GM19025 (cell line): ENCODE measurements around the gene SRPK2.
"Not testable (repeated sequence)": the region's sequence is repeated elsewhere in the genome, so short reads cannot be mapped to it uniquely, and the experiment has no call there.

Source experiments
- ATAC-seq: cut with Tn5 transposase; IDR thresholded peaks from one replicate; pipeline ENCODE4 v1.9.1; 2021; ENCODE audit warnings: mild to moderate bottlenecking, low read depth, moderate library complexity; ENCODE audit not compliant: unreplicated experiment

Gene SRPK2

GRCh38 chr7:105305633-105306032, 83.1 kb downstream of the SRPK2 start:
- no peak for ATAC-seq

- ATAC-seq = peak; percentile 80
Measured at GRCh38 chr7:105304040-105304895, 84.5 kb downstream of the SRPK2 start.

GRCh38 chr7:105300587-105300986, 88.1 kb downstream of the SRPK2 start:
- not testable (repeated sequence) for ATAC-seq

GRCh38 chr7:105298439-105298894, 90.3 kb downstream of the SRPK2 start:
- peak; percentile 95 for ATAC-seq

DNA sequence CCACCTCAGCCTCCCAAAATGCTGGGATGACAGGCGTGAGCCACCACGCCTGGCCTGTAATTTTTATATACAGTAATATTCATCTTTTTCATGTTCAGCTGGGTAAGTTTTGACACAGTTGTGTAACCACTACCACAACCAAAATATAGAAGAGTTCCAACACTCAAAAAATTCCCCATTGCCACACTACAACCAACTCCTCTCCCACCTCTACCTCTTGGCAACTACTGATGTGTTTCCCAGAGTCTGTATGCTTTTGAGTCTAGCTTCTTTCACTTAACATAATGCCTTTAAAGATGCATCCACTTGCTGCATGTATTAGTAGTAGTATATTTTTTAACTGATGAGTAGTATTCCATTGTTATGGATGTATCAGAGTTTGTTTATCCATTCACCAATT, 90.7 kb downstream of the SRPK2 start:
- peak; percentile 38 for ATAC-seq

GRCh38 chr7:105297309-105297708, 91.4 kb downstream of the SRPK2 start:
- ATAC-seq = no peak

DNA sequence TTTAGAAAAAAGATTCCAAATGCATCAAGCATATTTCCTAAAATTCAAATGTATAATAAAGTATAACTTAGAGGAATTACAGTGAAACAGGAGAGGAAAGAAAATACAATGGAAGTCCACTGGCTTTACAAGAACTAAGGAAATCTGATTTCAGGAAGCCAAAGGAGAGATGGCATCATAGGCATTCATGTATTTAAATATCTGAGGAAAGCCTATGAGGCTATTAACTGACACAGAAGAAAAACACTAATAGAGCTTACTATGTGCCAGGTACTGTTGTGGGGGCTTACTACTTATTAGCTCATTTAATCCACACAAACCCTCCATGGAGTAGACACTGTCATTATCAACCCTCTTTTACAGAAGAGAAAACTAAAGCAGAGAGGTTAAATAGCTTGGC, 92.2 kb downstream of the SRPK2 start:
- ATAC-seq = no peak

GRCh38 chr7:105295596-105296352, 92.9 kb downstream of the SRPK2 start:
- no peak for ATAC-seq

GRCh38 chr7:105294482-105294881, 94.2 kb downstream of the SRPK2 start:
- not testable (repeated sequence) for ATAC-seq

GRCh38 chr7:105289704-105290103, 99.0 kb downstream of the SRPK2 start:
- ATAC-seq = no peak

GRCh38 chr7:105286441-105286840, 102.3 kb downstream of the SRPK2 start:
- ATAC-seq = no peak

- ATAC-seq = no peak
Measured at GRCh38 chr7:105285118-105285874, 103.4 kb downstream of the SRPK2 start.

- no peak for ATAC-seq
Measured at GRCh38 chr7:105284014-105284413, 104.7 kb downstream of the SRPK2 start.

GRCh38 chr7:105281966-105282365, 106.8 kb downstream of the SRPK2 start:
- no peak for ATAC-seq

GRCh38 chr7:105279688-105280007, 109.1 kb downstream of the SRPK2 start:
- peak; percentile 90 for ATAC-seq

GRCh38 chr7:105278973-105279687, 109.6 kb downstream of the SRPK2 start:
- ATAC-seq = peak; percentile 52

DNA sequence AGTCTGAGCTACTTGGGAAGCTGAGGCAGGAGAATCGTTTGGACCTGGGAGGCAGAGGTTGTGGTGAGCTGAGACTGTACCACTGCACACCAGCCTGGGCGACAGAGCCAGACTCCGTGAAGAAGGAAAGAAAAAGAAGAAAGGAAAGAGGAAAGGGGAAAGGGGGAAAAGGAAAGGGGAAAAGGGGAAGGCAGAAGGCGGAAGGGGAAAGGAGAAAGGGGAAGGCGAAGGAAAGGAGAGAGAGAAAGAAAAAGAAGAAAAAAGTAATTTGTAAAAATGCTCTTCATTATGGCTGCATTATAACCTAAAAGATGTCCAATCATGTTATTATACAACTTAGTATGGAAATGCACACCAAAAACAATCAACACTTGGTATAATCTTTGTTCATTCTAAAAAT, 110.2 kb downstream of the SRPK2 start:
- no peak for ATAC-seq

DNA sequence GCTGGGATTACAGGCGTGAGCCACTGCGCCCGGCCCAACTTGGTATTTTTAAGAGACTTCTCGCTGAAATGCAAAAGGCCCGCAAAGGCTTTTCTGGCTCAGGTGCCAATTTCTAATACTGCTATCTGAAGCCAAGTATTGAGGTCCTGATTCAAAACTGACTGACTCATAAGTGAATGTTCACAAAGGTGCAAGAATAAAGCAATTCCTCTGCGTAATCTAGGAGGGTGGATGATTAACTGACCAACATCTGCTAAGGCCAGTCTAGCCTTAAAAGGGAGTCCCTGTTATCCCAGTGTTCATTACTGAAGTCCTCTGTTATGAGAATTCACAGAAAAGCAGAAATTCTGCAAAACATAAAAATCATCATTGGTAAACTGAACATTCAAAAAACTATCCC, 111.4 kb downstream of the SRPK2 start:
- no peak for ATAC-seq

DNA sequence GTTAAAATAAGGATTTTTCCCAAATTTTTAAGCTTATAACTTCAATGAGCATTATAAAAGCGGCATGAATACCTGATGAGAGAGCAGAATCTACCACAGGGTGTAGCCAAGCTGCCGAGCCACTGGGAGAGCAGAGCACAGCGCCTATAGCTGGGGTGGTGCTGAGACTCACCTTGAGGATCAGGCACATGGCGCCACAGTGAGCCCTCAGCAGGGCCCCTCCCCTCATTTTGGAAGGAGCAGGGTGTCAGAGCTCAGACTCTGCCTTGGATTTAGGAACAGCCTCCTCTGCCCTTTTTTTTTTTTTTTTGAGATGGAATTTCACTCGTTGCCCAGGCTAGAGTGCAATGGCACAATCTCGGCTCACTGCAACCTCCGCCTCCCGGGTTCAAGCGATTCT, 118.6 kb downstream of the SRPK2 start:
- no peak for ATAC-seq

- ATAC-seq = peak; percentile 20
Measured at GRCh38 chr7:105269397-105269796, 119.3 kb downstream of the SRPK2 start.
